ENCODE data around the gene MEOX1. TPM values are rescaled to one million over a fixed set of nuclear protein-coding genes. Genes with fewer than 3 reads are reported as not detected.
"Not testable (repeated sequence)": the region's sequence is repeated elsewhere in the genome, so short reads cannot be mapped to it uniquely, and the experiment has no call there.

The MEOX1 gene
- total and polyA plus RNA-seq, 2 donors (not counting 1 experiment from before 2014, with no cell fraction given) = not detected

DNA sequence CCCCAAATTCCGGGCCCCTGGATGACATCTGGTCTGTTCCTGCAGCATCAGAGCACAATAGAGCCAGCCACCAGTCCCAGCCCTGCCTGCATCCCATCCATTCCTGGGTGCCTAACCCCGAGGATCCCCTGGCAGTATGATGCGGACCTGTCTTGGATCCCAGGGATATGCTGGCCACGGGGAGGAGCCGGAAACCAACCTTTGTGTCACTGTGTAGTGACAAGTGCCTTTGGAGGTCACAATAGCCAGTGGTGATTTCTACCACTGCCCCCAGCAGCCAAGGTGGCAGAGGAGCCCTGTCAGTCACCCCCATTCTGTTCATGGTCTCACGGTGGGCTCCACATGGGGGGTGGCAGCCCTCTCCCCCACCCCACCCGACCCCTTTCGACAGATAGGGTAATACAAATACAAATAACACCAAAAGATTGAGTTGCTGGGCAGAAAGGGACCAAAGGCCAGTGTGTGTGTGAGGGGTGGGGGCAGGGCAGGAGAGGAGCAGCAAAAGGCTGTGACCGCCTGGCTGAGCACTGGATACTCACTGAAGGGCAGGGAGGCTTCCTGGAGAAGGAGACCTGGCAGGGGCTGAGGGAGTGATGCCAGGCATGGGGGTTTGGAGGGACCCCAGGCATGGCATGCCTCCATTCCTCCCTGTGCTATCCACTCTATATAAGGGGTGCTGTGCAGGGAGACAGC, 29.0 kb upstream of the MEOX1 start:
- DNase-seq (ENCODE audit: low read depth in 2 of 2) = no peak
- no peak overlapping the region for H3K4me2 ChIP-seq (ENCODE audit: extremely low read depth, insufficient read depth, low read length)
- H3K9ac ChIP-seq (ENCODE audit: insufficient read depth, low read length) = no peak overlapping the region
- H3K79me2 ChIP-seq (ENCODE audit: control insufficient read depth, insufficient read depth, low read length) = no peaks in the 10 kb centered on the region
- no peaks in the 10 kb centered on the region for H3K9me3 ChIP-seq (ENCODE audit: control insufficient read depth, insufficient read depth, low read depth, low read length)
- H3K36me3 ChIP-seq (ENCODE audit: control insufficient read depth, insufficient read depth, low read length) = no peaks in the 10 kb centered on the region
- no peak overlapping the region for H2AFZ ChIP-seq (ENCODE audit: low read length)
- TF ChIP-seq, protein P1, sequence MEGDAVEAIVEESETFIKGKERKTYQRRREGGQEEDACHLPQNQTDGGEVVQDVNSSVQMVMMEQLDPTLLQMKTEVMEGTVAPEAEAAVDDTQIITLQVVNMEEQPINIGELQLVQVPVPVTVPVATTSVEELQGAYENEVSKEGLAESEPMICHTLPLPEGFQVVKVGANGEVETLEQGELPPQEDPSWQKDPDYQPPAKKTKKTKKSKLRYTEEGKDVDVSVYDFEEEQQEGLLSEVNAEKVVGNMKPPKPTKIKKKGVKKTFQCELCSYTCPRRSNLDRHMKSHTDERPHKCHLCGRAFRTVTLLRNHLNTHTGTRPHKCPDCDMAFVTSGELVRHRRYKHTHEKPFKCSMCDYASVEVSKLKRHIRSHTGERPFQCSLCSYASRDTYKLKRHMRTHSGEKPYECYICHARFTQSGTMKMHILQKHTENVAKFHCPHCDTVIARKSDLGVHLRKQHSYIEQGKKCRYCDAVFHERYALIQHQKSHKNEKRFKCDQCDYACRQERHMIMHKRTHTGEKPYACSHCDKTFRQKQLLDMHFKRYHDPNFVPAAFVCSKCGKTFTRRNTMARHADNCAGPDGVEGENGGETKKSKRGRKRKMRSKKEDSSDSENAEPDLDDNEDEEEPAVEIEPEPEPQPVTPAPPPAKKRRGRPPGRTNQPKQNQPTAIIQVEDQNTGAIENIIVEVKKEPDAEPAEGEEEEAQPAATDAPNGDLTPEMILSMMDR (conservative IDR thresholded peaks at IDR 0.05 in 1 of 2, IDR thresholded peaks at IDR 0.05 in 1 of 2; ENCODE audit: low read depth in 1 of 2, low read length in 2 of 2) = no peak
- TF ChIP-seq EZH2 (IDR thresholded peaks at IDR 0.05; ENCODE audit: low read length, missing control alignments) = no peak
- peaks cover 9% of the 10 kb centered on the region for H3K27me3 ChIP-seq (ENCODE audit: control insufficient read depth, insufficient read depth, low read length)
- H4K20me1 ChIP-seq (ENCODE audit: control insufficient read depth, extremely low read depth, insufficient read depth, low read length) = no peaks in the 10 kb centered on the region
- no peak overlapping the region for H3K4me3 ChIP-seq (replicated peaks in 1 of 4; ENCODE audit: control extremely low read depth in 1 of 4, insufficient read depth in 1 of 4, low read depth in 3 of 4, low read length in 4 of 4)
- no peak overlapping the region for H3K27ac ChIP-seq (ENCODE audit: insufficient read depth, low read length)
- H3K4me1 ChIP-seq (ENCODE audit: control insufficient read depth, extremely low read depth, insufficient read depth, low read length) = no peaks in the 10 kb centered on the region

DNA sequence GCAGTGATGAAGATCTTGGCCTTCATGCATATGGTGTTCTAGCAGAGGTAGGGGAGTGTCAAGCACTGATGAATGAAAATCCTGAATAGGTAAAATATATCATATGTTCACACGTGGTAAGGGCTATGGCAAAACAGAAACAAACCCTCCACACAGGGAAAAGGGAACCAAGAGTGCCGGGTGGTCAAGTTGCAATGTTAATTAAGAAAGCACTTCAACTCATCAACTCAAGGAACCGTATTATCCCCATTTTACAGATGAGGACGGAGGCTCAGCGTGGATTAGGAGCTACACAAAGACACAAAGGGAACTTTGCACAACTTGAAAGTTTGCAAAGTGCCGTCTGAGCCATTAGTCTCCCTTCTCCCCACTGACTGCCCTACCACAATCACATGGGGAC, 28.1 kb upstream of the MEOX1 start:
- Histone ChIP-seq H2AFZ (ENCODE audit: low read length) (no peak overlapping the region), H3K4me2 (ENCODE audit: extremely low read depth, insufficient read depth, low read length) (no peak overlapping the region), H3K9ac (ENCODE audit: insufficient read depth, low read length) (no peak overlapping the region), H3K27ac (ENCODE audit: insufficient read depth, low read length) (no peak overlapping the region), H3K36me3 (ENCODE audit: control insufficient read depth, insufficient read depth, low read length) (no peaks in the 10 kb centered on the region), H4K20me1 (ENCODE audit: control insufficient read depth, extremely low read depth, insufficient read depth, low read length) (no peaks in the 10 kb centered on the region), H3K4me3 (replicated peaks in 1 of 4; ENCODE audit: control extremely low read depth in 1 of 4, insufficient read depth in 1 of 4, low read depth in 3 of 4, low read length in 4 of 4) (no peak overlapping the region), H3K27me3 (ENCODE audit: control insufficient read depth, insufficient read depth, low read length) (peaks cover 9% of the 10 kb centered on the region), H3K9me3 (ENCODE audit: control insufficient read depth, insufficient read depth, low read depth, low read length) (no peaks in the 10 kb centered on the region), H3K4me1 (ENCODE audit: control insufficient read depth, extremely low read depth, insufficient read depth, low read length) (no peaks in the 10 kb centered on the region), H3K79me2 (ENCODE audit: control insufficient read depth, insufficient read depth, low read length) (no peaks in the 10 kb centered on the region)
- TF ChIP-seq, protein P1 (conservative IDR thresholded peaks at IDR 0.05 in 1 of 2, IDR thresholded peaks at IDR 0.05 in 1 of 2; ENCODE audit: low read depth in 1 of 2, low read length in 2 of 2) = no peak
- no peak for TF ChIP-seq EZH2 (IDR thresholded peaks at IDR 0.05; ENCODE audit: low read length, missing control alignments)
- no peak for DNase-seq (ENCODE audit: low read depth in 2 of 2)

DNA sequence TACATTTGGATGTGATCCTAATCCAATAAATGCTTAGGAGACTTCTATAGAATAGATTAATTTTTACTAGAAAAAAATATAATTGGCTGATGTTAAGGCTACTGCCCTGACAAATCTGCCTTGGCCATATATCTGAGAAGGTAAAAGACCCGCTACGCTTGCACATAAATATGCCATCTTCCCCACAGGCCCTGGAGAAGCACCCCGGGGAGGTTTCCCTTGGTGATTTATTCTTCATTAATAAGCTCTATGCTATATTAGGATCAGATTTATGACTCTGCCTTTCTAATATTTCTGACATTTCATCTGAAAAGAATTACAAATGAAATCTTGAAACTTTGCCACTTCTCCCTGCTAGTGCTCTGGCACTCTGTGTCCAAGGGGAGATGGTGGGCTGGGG, 27.4 kb upstream of the MEOX1 start:
- peaks cover 9% of the 10 kb centered on the region for H3K27me3 ChIP-seq (ENCODE audit: control insufficient read depth, insufficient read depth, low read length)
- no peak for TF ChIP-seq EZH2 (IDR thresholded peaks at IDR 0.05; ENCODE audit: low read length, missing control alignments)
- TF ChIP-seq, protein P1 (conservative IDR thresholded peaks at IDR 0.05 in 1 of 2, IDR thresholded peaks at IDR 0.05 in 1 of 2; ENCODE audit: low read depth in 1 of 2, low read length in 2 of 2) = no peak
- DNase-seq (ENCODE audit: low read depth in 2 of 2) = no peak
- H3K4me3 ChIP-seq (replicated peaks in 1 of 4; ENCODE audit: control extremely low read depth in 1 of 4, insufficient read depth in 1 of 4, low read depth in 3 of 4, low read length in 4 of 4) = no peak overlapping the region
- no peaks in the 10 kb centered on the region for H4K20me1 ChIP-seq (ENCODE audit: control insufficient read depth, extremely low read depth, insufficient read depth, low read length)
- no peak overlapping the region for H3K4me2 ChIP-seq (ENCODE audit: extremely low read depth, insufficient read depth, low read length)
- no peak overlapping the region for H2AFZ ChIP-seq (ENCODE audit: low read length)
- no peaks in the 10 kb centered on the region for H3K9me3 ChIP-seq (ENCODE audit: control insufficient read depth, insufficient read depth, low read depth, low read length)
- H3K4me1 ChIP-seq (ENCODE audit: control insufficient read depth, extremely low read depth, insufficient read depth, low read length) = no peaks in the 10 kb centered on the region
- H3K36me3 ChIP-seq (ENCODE audit: control insufficient read depth, insufficient read depth, low read length) = no peaks in the 10 kb centered on the region
- H3K27ac ChIP-seq (ENCODE audit: insufficient read depth, low read length) = no peak overlapping the region
- no peaks in the 10 kb centered on the region for H3K79me2 ChIP-seq (ENCODE audit: control insufficient read depth, insufficient read depth, low read length)
- H3K9ac ChIP-seq (ENCODE audit: insufficient read depth, low read length) = no peak overlapping the region

DNA sequence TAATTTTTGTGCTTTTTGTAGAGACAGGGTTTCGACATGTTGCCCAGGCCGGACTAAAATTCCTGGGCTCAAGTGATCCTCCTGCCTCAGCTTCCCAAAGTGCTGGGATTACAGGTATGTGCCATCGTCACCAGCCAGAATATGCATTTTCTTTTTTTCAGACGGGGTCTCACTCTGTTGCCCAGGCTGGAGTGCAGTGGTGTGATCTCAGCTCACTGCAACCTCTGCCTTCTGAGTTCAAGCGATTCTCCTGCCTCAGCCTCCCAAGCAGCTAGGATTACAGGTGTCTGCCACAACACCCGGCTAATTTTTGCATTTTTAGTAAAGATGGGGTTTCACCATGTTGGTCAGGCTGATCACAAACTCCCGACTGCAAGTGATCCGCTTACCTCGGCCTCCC, 25.2 kb upstream of the MEOX1 start:
- H3K4me2 ChIP-seq (ENCODE audit: extremely low read depth, insufficient read depth, low read length); DNase-seq (ENCODE audit: low read depth in 2 of 2); H3K9me3 ChIP-seq (ENCODE audit: control insufficient read depth, insufficient read depth, low read depth, low read length); H4K20me1 ChIP-seq (ENCODE audit: control insufficient read depth, extremely low read depth, insufficient read depth, low read length); H3K27ac ChIP-seq (ENCODE audit: insufficient read depth, low read length); H3K79me2 ChIP-seq (ENCODE audit: control insufficient read depth, insufficient read depth, low read length); H3K4me3 ChIP-seq (replicated peaks in 1 of 4; ENCODE audit: control extremely low read depth in 1 of 4, insufficient read depth in 1 of 4, low read depth in 3 of 4, low read length in 4 of 4); H2AFZ ChIP-seq (ENCODE audit: low read length); H3K4me1 ChIP-seq (ENCODE audit: control insufficient read depth, extremely low read depth, insufficient read depth, low read length); H3K36me3 ChIP-seq (ENCODE audit: control insufficient read depth, insufficient read depth, low read length); H3K9ac ChIP-seq (ENCODE audit: insufficient read depth, low read length): not testable (repeated sequence)
- peaks cover 12% of the 10 kb centered on the region for H3K27me3 ChIP-seq (ENCODE audit: control insufficient read depth, insufficient read depth, low read length)

All from fibroblast of lung (primary cell).